ENCODE data around the gene GTF2F1.

DNA sequence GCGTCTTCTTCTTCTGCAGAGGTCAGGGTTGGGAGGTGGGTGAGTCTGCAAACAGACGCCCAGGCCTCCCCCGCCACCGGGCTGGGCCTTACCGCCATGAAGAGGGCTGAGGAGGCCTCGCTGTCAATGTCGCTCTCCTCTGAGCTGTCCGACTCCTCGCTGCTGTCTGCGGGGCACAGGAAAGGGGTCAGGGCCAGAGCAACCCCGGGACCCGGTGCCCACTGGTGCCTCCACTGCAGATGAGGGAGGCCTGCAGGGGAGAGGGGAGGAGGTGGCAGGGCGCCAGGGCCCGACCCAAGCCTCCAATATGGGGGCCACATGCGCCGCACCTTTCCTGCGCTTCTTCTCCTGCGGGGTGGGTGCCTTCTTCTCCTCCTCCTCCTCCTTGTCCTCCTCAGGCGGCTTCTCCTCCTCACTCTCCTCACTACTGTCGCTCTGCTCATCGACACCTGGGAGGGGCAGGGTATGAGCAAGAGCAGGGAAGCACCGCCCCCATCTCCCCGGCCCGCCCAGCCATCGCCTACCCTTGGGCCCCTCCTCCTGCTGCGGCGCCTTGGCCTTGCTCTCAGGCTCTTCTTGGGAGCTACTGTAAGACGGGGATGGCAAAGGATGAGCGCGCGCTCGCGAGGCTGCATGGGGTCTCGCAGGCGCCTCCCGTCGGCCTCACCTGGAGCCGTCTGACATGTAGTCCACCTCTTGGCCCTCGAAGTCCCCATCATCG, 11.8 kb downstream of the GTF2F1 start:
- TF ChIP-seq, protein P1, sequence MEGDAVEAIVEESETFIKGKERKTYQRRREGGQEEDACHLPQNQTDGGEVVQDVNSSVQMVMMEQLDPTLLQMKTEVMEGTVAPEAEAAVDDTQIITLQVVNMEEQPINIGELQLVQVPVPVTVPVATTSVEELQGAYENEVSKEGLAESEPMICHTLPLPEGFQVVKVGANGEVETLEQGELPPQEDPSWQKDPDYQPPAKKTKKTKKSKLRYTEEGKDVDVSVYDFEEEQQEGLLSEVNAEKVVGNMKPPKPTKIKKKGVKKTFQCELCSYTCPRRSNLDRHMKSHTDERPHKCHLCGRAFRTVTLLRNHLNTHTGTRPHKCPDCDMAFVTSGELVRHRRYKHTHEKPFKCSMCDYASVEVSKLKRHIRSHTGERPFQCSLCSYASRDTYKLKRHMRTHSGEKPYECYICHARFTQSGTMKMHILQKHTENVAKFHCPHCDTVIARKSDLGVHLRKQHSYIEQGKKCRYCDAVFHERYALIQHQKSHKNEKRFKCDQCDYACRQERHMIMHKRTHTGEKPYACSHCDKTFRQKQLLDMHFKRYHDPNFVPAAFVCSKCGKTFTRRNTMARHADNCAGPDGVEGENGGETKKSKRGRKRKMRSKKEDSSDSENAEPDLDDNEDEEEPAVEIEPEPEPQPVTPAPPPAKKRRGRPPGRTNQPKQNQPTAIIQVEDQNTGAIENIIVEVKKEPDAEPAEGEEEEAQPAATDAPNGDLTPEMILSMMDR (IDR thresholded peaks at IDR 0.05; ENCODE audit: low read length), result no peak
- TF ChIP-seq EZH2 (IDR thresholded peaks at IDR 0.05; ENCODE audit: borderline replicate concordance, low read length), result no peak

All from OCI-LY1 (cell line).